Islet precursor cell (in vitro differentiated cells): ENCODE measurements around the gene SOWAHA.

ENCODE experiments used
- DNase-seq: peaks from one replicate; pipeline ENCODE4 v3.0.0-alpha.2; 2018

The SOWAHA gene

GRCh38 chr5:132812781-132813598, at the start of gene SOWAHA:
TSS of gene SOWAHA (plus strand) at chr5:132813302. CDS start at chr5:132813622, 320 bp downstream.
- DNase-seq, result no peak

- DNase-seq, result peak; percentile 28
Measured at GRCh38 chr5:132764051-132764450, 49.1 kb upstream of the SOWAHA start.

GRCh38 chr5:132764671-132765238, 48.3 kb upstream of the SOWAHA start:
- DNase-seq, result peak; percentile 50

- DNase-seq, result peak; percentile 48
Measured at GRCh38 chr5:132765311-132766019, 47.6 kb upstream of the SOWAHA start.

- peak; percentile 57 for DNase-seq
Measured at GRCh38 chr5:132766020-132766805, 46.9 kb upstream of the SOWAHA start.

GRCh38 chr5:132766806-132767055, 46.4 kb upstream of the SOWAHA start:
- DNase-seq, result no peak

- peak; percentile 22 for DNase-seq
Measured at GRCh38 chr5:132767150-132767549, 46.0 kb upstream of the SOWAHA start.

GRCh38 chr5:132768485-132768868, 44.6 kb upstream of the SOWAHA start:
- DNase-seq, result peak; percentile 38

- peak; percentile 35 for DNase-seq
Measured at GRCh38 chr5:132770476-132771159, 42.5 kb upstream of the SOWAHA start.

- DNase-seq, result peak; percentile 98
Measured at GRCh38 chr5:132771503-132771998, 41.6 kb upstream of the SOWAHA start.

- DNase-seq, result peak; percentile 70
Measured at GRCh38 chr5:132772291-132773070, 40.6 kb upstream of the SOWAHA start.

- DNase-seq, result no peak
Measured at GRCh38 chr5:132773114-132773513, 40.0 kb upstream of the SOWAHA start.

- DNase-seq, result no peak
Measured at GRCh38 chr5:132773601-132774355, 39.3 kb upstream of the SOWAHA start.

- DNase-seq, result no peak
Measured at GRCh38 chr5:132774406-132774805, 38.7 kb upstream of the SOWAHA start.

GRCh38 chr5:132774896-132775295, 38.2 kb upstream of the SOWAHA start:
- no peak for DNase-seq

GRCh38 chr5:132775476-132775961, 37.6 kb upstream of the SOWAHA start:
- DNase-seq, result peak; percentile 93

GRCh38 chr5:132776131-132776937, 36.8 kb upstream of the SOWAHA start:
- peak; percentile 84 for DNase-seq

- DNase-seq, result no peak
Measured at GRCh38 chr5:132776938-132777208, 36.2 kb upstream of the SOWAHA start.

GRCh38 chr5:132777209-132778069, 35.7 kb upstream of the SOWAHA start, which contains the start of gene SEPTIN8:
TSS of gene SEPTIN8 (minus strand) at chr5:132777239. CDS start at chr5:132777137, 102 bp downstream.
- peak; percentile 71 for DNase-seq
